Testis (tissue), 3 donors: ENCODE measurements around the gene DRD1. TPM values are rescaled to one million over a fixed set of nuclear protein-coding genes. Genes with fewer than 3 reads are reported as not detected.

ENCODE experiments used
- DNase-seq: peaks from one replicate; pipeline ENCODE4 v3.0.0-alpha.2; 2019
- H3K27ac ChIP-seq, 2 donors: fragments of 200-600 bp; sonication (generic); one replicate each; pipeline ENCODE4 v1.5.1; 2019
- H3K27me3 ChIP-seq: fragments of 200-600 bp; sonication (generic); one replicate; pipeline ENCODE4 v1.5.1; 2019
- H3K36me3 ChIP-seq: fragments of 200-600 bp; sonication (generic); one replicate; pipeline ENCODE4 v1.5.1; 2017; ENCODE audit warnings: low read depth; ENCODE audit errors: missing control alignments
- H3K4me1 ChIP-seq: fragments of 200-600 bp; sonication (generic); one replicate; pipeline ENCODE4 v1.5.1; 2019
- H3K4me3 ChIP-seq, 2 donors: fragments of 200-600 bp; sonication (generic); one replicate each; pipeline ENCODE4 v1.5.1; 2017 to 2019
- H3K9me3 ChIP-seq: fragments of 200-600 bp; sonication (generic); one replicate; pipeline ENCODE4 v1.5.1; 2017
- CTCF ChIP-seq, 3 experiments: fragments of 450-650 bp in 2 of 3; fragments of 200-600 bp in 1 of 3; sonication (generic) in 1 of 3; IDR thresholded peaks; one replicate each; pipeline ENCODE4 v1.5.1; 2016 to 2019; ENCODE audit warnings: antibody characterized with exemption in 3 of 3, mild to moderate bottlenecking in 2 of 3, moderate library complexity in 1 of 3
- POLR2A ChIP-seq: fragments of 450-650 bp; IDR thresholded peaks from one replicate; pipeline ENCODE4 v1.6.1; 2017; ENCODE audit warnings: antibody characterized with exemption, mild to moderate bottlenecking, moderate library complexity
- WGBS, 2 donors: methylation state at CpG; one replicate each; pipeline ENCODE4 v1.1.5; 2018; 5-methylcytosine and 5-hydroxymethylcytosine counted together
- intact Hi-C: fragments of 100-400 bp; cut with DNase I; formaldehyde crosslinking; loops from one replicate; pipeline ENCODE4 v1.15.1; 2023; ENCODE audit warnings: low total_unique reads
- polyA plus RNA-seq: library from polyadenylated mRNA; stranded (reverse); fragments of 350-450 nt; fragmentation: Illumina TruSeq; extraction: RNeasy Lipid Tissue Mini Kit (QIAGEN cat#74804); gene quantifications from one replicate; pipeline ENCODE4 v1.2.3, GENCODE V29; 2014; ENCODE audit warnings: low read depth, low replicate concordance; ENCODE audit not compliant: insufficient read depth
- total RNA-seq, 2 donors: library from RNA; depleted of rRNA; stranded (reverse); fragments of >200 nt; gene quantifications; one replicate each; pipeline ENCODE4 v1.2.3, GENCODE V29; 2016

Gene DRD1
- total and polyA plus RNA-seq, 3 donors from 2014 or later = 0.06 to 0.21 (median 0.08) TPM

DNA sequence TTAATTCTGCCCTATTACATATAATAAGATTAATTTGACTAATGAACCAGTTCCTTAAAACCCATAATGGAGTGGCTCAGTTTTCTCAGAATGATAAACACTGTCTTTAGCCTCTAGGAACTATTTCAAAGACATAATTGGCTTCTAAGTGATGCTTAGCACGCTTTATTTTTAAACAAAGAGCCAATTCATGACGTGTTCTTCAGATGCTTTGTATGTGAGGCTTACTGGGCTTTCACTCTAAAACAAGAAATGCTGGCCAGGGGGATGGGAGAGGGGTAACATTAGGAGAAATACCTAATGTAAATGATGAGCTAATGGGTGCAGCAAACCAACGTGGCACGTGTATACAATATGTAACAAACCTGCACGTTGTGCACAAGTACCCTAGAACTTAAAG lies 26.8 kb upstream of the DRD1 start:
- intact Hi-C loops = no loop called here
- no peak overlapping the region for H3K4me3 ChIP-seq
- no peaks in the 10 kb centered on the region for H3K36me3 ChIP-seq
- 62 to 73% methylated on average over 5 of the region's 5 CpGs for WGBS, 2 donors
- H3K4me1 ChIP-seq = no peaks in the 10 kb centered on the region
- no peaks in the 10 kb centered on the region for H3K9me3 ChIP-seq
- H3K27me3 ChIP-seq = no peaks in the 10 kb centered on the region
- H3K27ac ChIP-seq = no peak overlapping the region
- no peak for DNase-seq
- TF ChIP-seq CTCF (IDR thresholded peaks at IDR 0.05) (no peak), POLR2A (no peak)

- TF ChIP-seq POLR2A = no peak
- TF ChIP-seq CTCF (IDR thresholded peaks at IDR 0.05) = no peak
- no peaks in the 10 kb centered on the region for H3K9me3 ChIP-seq
- no peaks in the 10 kb centered on the region for H3K4me1 ChIP-seq
- WGBS, 2 donors = 77 to 90% methylated on average over 3 of the region's 3 CpGs
- no peaks in the 10 kb centered on the region for H3K36me3 ChIP-seq
- DNase-seq = no peak
- intact Hi-C loops = no loop called here
- no peaks in the 10 kb centered on the region for H3K27me3 ChIP-seq
- H3K27ac ChIP-seq = no peak overlapping the region
- no peak overlapping the region for H3K4me3 ChIP-seq
Observed at GRCh38 chr5:175469916-175470315, 25.9 kb upstream of the DRD1 start.

DNA sequence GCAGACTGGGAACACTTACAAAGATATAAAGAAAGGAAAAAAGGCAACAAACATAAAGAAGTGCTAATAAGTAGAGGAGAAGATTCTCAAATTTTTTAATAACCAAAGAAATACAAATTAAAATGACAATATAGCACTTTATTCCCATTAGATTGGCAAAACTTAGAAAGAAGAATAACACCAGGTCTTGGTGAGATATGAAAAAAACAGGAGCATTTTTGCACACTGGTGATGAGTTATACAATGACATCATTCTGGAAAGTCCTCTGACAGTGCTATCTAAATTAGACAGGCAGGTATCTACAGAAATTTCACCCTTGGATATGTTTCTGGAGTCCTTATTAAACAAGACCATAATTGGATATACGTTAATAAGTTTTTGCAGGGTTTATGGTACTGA lies 24.9 kb upstream of the DRD1 start:
- no peak for DNase-seq
- Histone ChIP-seq H3K4me3 (no peak overlapping the region), H3K4me1 (no peaks in the 10 kb centered on the region), H3K9me3 (no peaks in the 10 kb centered on the region), H3K27me3 (no peaks in the 10 kb centered on the region), H3K27ac (no peak overlapping the region), H3K36me3 (no peaks in the 10 kb centered on the region)
- no peak for TF ChIP-seq POLR2A
- 92 to 100% methylated on average over 1 of the region's 1 CpG for WGBS, 2 donors
- intact Hi-C loops = no loop called here

GRCh38 chr5:175467983-175468690 lies 24.2 kb upstream of the DRD1 start:
- no peak overlapping the region for H3K4me3 ChIP-seq
- TF ChIP-seq CTCF (IDR thresholded peaks at IDR 0.05) (no peak), POLR2A (no peak)
- intact Hi-C loops = no loop called here
- DNase-seq = no peak
- no peaks in the 10 kb centered on the region for H3K27me3 ChIP-seq
- H3K36me3 ChIP-seq = no peaks in the 10 kb centered on the region
- H3K4me1 ChIP-seq = no peaks in the 10 kb centered on the region
- no peak overlapping the region for H3K27ac ChIP-seq
- WGBS, 2 donors = 49 to 56% methylated on average over 11 of the region's 11 CpGs
- no peaks in the 10 kb centered on the region for H3K9me3 ChIP-seq

DNA sequence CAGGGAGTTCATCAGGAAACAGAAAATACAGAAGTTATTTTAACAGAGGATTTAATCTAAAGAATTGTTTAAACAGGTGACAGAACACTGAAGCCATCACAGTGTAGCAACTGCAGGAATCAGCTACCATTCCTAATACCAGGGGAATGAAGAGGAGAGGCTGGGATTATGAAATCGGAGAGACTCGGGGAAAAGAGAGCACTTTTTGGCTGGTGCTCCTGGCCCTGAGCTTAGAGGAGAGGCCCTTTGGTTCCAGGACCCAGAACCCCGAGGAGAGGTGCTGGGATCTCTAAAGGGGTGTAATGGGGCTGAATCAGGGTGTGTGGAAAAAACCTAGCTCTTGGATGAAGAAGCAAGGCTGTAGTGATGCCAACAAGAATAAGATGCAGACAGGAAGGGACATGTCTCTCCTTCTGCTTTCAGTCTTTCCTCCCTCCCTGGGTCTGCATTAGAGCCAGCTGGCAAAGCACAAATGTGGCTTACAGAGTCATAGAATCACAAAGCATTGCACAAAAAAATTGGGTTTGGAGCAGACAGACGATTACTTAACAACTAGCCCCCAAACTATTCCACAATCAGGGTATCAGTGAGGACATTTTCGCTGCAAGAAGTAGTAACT lies 22.8 kb upstream of the DRD1 start:
- WGBS, 2 donors = 45 to 63% methylated on average over 5 of the region's 5 CpGs
- Histone ChIP-seq H3K27me3 (no peaks in the 10 kb centered on the region), H3K9me3 (no peaks in the 10 kb centered on the region), H3K27ac (no peak overlapping the region), H3K4me3 (no peak overlapping the region), H3K36me3 (no peaks in the 10 kb centered on the region), H3K4me1 (no peaks in the 10 kb centered on the region)
- intact Hi-C loops = no loop called here
- no peak for TF ChIP-seq CTCF (IDR thresholded peaks at IDR 0.05)
- no peak for TF ChIP-seq POLR2A
- no peak for DNase-seq
